HG03045 (cell line): ENCODE results near the gene ITPKB.
A peak's percentile ranks its signal among the peaks of the same experiment; 100 is the strongest.

Experiments
- ATAC-seq: cut with Tn5 transposase; IDR thresholded peaks from one replicate; pipeline ENCODE4 v1.9.1; 2021; ENCODE audit warnings: mild to moderate bottlenecking, moderate library complexity; ENCODE audit not compliant: unreplicated experiment

The ITPKB gene

DNA sequence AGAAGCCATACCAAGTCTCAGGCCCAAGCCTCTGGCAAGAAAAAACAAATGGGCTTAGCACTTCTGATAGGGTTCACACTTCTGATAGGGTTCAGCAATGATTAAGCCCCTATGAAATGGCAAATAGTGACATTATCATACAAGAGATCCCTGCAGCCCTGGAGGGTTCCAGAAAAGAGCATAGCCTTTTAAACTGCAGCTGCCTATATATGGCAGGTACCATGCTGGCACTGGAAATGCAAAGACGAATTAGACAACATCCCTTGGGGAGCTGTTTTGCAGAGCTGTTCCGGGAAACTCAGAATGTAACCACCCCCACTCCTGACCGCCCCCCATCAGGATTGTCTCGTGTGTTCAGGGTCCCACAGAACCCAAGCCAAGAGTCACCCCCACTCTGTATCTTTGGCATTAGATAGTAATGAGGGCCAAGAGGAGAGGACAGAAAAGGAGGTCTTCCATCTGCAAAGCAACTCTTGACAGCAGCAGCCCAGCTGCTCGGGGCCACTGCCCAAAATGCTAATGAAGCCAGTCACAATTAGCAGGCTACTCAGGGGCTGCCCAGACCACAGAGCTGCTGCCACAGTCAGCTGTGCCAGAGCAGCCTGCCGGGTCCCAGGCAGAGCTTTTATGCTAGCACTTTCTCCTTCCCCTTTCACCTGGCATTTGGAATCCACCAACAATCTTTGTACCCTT is 50.9 kb downstream of the ITPKB start:
- no peak for ATAC-seq

DNA sequence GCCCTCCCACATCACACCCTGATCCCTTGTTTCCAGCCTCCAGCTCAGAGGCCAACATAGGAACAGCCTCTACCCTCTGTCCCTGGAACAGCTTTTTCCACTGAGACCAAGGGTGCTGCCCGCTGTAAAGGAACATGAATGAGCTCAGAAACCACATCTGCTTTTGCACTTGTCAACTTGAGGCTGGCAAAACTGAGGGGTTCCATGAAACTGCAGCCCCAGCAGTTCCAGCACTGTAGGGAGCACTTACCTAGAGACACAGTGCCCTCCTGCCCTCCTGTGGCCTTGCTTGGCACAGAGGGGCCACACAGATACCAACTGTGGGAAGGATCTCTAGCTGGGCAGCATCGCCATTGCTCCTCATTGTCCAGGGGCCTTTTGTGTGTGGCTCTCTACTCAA is 51.7 kb downstream of the ITPKB start:
- ATAC-seq, result no peak

DNA sequence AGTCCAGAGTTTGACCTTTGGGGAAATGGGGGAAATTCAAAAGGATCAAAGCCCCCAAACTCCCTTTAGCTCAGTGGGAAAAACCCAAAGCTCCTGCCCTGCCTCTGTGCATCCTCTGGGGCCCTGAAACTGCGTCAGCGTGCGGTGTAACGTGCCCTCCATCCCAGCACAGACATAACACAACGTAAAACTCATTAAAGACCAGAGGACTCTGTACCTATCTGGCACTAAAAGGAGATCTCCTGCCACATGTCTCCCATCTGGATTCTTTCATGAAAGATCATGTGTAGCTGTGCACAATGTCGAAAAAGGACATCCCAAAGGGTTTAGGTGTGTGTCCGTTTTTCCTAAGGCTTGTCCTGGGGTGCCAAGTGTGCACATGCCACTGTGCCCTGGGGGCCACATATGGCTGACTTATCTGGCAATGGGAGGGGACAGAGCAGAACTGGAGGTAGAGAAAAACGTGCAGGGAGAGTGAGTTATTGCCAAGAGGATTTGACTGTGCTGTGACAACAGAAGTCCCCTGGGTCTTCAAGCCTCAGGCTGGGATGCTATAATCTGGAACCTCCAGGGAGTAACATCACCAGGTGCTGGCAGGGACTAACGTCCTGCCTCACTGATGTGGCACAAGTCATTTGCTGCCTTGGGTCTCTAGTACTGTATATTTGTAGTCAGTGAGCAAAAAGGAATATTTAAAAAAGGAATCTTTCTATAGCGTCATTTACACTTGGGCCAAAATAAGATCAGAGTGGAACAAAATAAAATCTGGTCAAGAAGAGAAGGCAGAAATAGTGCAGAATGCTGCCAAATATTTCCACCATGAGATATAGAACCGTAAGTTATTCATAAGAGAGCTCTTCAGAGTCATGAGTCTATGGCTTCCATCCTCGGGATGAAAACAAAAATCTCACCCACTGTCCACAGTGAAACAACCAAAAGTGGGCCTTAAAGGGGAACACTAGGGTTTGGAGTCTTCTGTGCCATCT is 52.3 kb downstream of the ITPKB start:
- ATAC-seq, result no peak

DNA sequence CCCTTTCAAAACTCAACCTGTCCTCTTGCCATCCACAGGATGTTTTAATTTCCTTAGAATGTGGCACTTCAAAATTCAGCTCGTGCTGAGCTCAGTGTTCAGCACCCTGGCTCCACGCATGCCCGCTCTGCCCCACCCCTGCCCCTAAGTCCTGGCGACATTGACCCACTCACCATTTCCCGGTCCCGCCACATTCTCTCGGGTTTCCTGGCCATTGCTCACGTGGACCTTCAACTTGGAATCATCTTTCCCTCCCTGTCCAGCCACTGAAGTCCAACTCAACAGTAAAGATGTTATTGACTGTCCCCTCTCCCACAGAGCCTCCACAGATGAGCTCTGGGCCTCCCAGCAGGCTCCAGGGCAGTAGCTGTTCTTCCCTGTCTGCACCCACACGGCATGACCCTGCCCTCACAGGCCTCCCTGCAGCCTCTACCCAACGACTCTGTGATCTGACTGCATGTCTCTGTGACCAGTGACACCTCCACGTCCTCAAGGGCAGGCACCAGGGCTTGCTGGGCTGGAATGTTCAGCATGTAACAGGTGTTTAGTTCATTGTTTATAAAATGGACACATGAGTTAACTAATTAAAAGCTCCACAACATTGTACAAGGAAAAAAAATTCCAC is 53.8 kb downstream of the ITPKB start:
- no peak for ATAC-seq

DNA sequence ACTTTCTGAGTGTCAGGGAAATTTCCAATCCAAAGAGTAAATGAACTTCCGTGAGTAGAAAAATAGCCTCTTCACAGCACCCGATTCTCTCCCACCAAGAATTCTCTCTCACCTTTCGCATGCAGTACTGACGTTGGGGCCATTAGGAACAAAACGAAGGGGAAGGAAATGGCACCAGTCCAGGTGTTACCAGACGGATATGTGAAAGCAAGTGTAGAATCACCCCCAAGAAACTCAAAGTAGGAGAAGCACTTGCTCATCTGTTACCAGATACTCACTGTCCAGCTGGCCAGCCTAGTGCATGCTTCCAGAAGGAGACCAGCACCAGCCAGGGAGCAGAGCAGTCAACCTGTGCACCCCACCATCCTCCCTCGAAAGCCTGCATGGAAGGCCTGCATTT is 55.1 kb downstream of the ITPKB start:
- ATAC-seq, result no peak

DNA sequence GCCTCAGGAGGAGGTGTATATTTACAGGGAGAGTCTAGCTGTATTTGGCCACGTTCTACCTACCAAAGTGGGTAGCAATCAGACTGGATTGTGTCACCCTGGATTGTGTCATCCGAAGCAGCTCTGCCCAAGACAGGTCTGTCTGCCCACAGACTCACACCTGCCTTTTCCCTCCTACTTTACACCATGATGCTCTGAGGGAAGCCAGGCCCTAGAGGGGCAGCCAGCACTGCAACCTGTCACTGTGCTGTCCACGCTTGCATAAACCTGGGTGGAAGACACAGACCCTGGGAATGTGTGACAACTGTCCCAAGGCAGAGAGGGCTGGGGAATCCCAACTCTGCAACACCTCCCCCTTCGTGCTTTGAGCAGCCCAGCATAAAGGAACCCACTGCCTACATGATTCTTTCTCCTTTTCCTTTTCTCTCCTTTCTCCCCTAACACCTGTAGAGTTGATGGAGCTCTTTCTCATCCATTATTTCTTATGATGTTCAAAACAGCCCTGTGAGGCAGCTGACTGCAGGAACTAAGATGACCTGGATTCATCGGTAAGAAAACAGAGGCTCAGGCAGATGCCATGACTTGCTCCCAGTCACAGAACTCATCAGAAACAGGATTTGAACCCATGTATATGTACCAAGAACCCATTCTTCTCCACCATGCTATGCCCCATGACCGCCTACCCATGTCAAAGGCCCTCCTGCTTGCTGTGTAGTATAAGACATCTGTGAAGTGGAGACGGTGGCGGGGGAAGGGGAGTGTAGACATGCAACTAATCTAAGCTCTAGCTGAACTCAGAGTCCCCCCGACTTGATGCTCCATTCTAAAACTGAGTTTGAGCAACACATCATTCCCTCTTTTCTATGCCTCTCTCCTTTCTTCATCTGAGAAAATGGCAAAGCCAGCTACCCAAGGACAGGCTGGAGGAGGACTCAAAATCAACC is 55.9 kb downstream of the ITPKB start:
- no peak for ATAC-seq

DNA sequence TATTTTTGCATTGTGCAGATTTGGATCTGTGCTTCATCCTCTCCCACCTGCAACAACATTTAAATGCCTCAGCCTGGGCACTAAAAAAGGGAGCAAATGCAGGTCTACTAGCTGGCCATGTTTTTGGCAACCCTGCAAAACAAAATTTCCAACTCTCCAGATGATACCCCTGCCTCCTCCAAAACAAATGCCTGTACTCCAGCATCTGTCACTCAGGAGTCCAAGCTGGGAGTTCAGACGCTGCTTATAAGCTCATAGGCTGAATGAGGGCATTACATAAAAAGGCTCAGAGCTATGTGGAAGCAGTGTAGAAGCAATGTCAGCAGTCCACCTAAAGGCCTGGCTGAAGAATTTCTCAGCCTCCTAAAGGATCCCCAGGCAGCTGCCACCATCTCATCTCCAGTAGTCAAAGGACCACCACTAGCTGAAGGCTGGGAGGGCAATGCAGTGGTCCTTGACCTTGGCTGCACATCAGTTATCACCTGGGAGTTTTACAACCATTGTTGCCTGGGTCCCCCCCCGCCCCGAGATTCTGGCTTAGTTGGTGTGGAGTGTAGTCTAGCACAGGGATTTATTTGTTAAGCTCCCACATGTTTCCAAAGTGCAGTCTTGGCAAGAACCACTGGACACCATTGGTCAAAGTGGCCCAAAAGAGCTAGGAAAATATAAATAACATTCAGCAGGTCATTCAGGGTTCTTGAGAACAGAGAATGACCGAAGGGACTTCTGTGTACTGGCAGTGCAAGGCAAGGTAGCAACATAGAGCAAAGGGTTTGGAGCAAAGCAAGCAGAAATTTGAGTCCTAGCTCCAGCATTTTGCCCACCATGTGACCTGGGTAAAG is 57.2 kb downstream of the ITPKB start:
- ATAC-seq, result no peak

DNA sequence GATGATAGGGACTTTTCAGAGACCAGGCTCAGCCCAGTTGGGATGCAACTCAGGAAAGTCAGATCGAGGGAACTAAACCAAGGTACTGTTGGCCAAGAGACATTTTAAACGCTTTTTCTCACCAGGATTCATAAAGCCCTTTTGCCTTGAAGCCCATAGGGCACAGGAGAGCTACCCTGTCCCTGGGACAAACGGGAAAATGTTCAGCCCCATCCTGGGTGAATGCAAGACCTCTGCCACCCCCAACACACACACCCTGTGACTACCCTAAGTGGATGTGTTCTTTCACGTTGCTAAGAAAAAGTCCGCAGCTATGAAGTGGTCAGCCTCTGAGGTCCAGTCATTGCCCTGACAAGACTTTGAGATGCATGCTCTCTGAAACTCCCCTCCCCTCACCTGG is 58.4 kb downstream of the ITPKB start:
- no peak for ATAC-seq

DNA sequence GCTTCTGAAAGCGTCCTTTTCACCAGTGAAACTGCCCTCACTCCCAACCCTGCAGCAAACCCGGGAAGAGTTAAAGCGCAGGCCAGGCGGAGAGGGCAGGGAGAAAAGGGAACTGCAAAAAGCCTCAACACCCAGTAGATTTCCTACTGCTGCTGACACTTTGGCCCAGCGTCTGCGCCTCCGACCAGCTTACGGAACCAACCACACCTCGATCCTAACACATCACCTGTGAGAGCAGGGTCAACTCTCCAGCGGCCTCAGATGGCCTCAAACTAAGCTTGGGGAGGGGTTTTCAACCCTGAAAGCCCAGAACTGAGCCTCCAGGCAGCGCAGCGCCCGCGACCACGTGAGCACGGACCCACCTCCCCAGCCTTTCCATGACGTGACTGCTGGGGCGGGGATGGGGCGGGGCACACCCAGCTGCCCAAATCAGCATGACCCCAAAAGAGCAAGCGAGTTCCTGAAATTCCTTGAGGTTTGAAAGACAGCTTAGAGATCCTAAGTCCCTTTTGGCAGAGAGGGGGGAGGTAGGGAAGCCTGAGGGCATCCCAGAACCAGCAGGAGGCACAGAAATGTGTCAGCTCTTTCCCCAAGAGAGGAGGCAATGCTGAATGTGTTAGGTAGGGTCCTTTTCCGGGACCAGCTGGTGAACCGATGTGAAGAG is 59.1 kb downstream of the ITPKB start:
- peak; percentile 66 for ATAC-seq

DNA sequence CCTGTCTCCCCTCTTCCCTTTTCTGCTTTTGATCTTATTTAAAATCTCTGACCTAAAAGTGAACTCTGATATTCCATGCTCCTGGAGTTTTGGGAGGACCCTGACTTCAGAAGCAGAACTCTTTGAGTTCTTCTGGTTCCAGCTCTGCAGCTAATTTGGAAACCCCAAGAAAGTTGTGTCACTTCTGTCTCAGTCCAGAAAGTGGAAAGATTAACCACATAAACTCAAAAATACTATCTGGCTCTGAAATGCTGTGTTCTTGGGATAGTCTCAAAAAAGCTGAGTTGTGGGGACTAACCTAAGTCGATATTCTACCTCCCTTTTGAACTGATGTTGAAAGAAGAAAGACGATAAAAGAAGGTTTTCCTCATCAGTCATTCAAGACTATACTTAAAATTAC is 59.8 kb downstream of the ITPKB start:
- no peak for ATAC-seq

DNA sequence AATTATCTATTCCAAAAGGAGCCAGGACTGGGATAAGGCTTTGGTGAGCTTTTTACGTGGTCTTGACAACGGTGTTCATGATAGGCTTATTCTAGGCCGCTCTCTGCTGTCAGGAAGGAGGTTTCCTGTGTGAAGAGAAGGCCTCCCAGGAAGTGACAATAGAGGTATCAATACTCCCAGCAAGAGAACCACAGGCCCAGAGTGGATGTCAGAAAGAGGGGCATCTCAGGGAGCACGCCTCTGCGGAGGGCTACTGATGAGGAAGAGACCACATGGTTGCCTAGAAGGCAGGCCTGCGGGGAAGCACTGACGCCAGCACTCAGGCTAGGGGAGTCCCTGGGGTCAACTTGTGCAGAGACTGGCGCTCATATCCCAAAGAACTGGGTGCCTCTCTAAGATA is 60.4 kb downstream of the ITPKB start:
- ATAC-seq, result no peak

DNA sequence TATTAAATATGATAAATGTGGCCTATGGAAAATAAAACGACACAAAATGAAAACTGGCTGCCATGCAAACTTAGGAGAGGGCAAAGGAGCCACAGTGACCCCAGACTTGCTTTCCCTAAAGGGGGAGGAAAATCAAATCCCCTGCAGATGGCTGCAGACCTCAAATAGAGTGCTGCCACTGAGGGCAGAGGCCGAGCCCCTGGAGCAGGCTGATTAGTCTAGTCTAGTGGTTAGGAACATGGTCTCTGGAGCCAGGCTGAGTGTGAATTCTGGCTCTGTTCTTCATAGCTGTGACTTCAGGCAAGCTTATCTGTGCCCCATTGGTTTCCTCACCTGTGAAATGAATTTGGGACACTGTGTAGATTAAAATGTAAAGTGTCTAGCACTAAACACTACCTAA is 60.8 kb downstream of the ITPKB start:
- no peak for ATAC-seq

DNA sequence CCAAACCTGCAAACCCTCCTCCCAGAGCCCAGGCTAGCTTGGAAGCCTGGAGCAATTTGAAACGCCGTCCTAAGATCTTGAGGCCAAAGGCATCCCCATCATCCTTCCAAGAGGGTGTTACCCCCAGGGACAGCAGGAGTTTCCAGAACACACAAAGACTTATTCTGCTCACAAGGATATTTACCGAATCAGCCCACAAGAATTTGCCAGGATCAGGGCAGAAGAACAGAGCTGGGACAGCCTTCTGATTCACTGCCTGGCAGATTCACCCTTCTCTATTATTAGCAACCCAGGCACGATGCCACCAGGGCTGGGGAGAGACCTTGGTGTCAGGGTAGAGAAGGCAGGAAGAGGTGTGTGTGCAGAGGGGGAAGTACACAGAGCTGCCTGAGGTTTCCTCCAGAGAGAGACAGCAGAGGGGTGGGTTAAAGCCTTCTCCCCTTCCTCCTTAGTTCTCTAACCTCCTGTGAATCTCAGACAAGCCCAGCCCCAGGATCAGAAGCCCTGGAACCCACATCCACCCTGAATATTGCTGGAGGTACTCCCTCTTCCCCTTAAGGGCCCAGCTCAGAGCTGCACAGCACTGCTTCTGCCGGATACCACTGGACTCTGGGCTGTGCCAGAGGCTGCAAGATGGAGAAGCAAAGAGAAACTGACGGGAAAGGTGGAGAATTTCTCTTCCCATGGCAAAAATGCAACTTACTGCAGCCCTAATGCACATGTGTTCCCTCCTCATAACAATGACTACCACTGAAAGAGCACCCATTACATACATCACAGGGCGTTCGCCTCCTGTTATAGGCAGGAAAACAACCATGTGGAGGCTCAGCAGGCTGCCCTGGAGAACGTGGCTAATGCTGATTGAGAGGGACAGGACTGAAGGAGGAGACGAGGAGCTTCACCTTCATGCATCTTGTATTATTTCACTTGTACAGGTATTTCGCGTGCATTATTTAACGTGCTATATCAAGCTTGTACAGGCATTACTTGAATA is 61.8 kb downstream of the ITPKB start:
- ATAC-seq, result peak; percentile 39

DNA sequence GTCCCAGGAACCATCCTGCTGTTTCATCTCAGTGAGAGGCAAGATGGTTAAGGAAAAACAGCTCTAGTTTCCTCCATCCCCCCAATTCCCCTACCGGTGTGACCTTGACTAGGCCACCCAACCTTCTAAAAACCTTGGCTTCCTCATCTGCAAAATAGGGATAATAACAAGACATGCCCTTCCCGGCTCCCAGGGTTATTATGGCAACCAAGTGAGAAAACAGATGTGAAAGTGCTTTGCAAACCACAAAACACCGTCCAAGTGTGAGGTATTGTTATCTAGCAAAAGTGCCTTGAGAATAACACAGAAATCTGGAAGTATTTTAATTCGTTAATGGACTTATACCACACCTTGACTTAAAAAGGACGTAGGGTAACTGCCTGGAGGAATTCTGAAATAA is 62.7 kb downstream of the ITPKB start:
- ATAC-seq, result no peak

DNA sequence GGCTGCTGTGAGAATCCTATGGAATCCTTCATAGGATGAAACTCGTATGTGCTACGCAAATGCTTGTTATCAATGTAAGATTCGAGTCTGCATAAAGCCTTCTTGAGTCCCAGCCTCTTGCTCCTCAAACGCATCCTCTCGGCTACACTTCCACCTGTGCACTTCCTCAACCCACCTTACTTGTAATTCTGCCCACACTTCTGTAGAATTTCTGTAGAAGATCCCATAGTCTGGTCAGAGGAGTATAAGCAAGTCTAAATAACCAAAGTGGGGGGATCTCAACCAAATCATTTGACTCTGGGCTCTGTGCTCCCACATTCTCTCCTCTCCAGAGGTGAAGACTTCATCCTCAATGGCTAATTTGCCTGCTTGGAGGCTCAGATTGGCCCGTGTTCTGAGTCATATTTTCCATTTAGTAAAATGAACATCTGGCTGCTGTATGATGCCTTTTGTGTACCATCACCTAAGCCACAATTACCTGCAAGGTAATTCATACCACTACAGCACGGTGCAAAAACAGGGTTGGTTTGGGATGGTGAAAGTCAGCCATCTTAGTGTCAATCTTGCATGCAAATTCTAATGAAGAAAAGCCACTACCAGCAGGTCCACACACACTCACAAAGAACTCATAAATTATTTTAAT is 63.2 kb downstream of the ITPKB start:
- ATAC-seq, result no peak

DNA sequence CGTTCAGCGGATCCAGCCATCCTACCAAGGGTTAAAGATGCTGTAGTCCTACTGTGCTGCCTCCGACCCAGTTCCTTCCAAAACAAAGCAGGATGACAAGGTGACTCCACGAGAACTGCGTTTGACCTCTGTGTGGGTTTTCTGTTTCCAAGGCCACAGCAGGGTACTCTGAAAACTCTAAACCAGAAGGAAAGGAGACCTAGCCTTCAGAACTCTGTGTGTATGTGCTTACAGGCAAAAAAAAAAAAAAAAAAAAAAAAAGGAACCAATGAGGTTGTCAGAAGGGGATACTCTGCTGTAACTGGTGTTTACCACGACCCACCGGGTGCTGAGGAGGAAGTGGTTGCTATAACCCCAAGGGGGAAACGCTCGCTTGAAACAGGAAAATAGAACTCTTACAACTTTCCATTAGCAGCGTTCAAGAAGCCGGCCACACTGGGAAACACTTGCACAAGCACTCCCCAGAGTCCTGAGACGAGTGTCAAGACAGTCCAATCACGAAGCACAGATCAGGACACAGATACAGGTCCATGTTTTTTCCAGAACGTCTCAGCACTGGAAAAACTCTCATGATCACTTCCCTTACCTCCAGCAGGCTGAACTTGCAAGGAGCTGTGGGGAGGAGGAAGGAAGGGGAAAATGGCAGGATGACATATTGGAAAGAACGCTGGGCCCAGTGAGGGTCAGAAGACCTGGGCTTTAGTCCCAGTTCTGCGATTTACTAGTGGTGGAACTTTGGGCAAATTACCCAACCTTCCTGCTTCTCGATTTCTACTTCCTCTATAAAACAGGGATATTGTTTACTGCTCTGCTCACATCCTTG is 64.0 kb downstream of the ITPKB start:
- peak; percentile 46 for ATAC-seq

DNA sequence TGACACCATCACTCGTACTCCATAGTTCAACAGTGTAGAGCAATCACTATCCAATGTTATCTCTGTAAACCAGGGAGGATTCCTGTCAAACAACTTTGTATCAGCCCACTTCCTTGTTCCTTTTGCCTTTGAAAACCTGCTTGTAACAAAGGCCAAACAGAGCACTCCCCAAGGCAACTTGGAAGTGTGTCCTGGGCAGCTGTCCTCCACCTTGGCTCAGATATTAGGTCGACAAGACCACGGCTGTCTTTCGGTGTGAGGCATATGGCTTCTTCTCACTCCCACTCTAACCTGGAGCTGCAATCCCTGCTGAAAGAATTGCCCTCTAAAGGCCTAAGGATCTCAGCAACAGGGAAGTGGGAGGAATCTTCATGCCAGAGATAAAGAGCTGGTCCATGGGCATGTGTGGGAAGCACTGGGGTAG is 66.7 kb downstream of the ITPKB start:
- no peak for ATAC-seq
